HepG2 (cell line): ENCODE results near the gene NR1H3. TPM values are rescaled to one million over a fixed set of nuclear protein-coding genes. Genes with fewer than 3 reads are reported as not detected.

Source experiments
- RXRB ChIP-seq: IDR thresholded peaks from 2 replicates; pipeline ENCODE4 v1.6.1; 2016; ENCODE audit warnings: borderline replicate concordance, missing genetic modification reagents, missing compliant biosample characterization
- TARDBP ChIP-seq: sonication (generic); formaldehyde crosslinking; IDR thresholded peaks from 2 replicates; pipeline ENCODE4 v1.8.0; 2022; ENCODE audit warnings: mild to moderate bottlenecking, missing genetic modification reagents
- TCF7 ChIP-seq: sonication (generic); IDR thresholded peaks from 2 replicates; pipeline ENCODE4 v1.6.1; 2016; ENCODE audit warnings: antibody characterized with exemption, low read depth
- ZFP36L2 ChIP-seq: sonication (generic); formaldehyde crosslinking; IDR thresholded peaks from 2 replicates; pipeline ENCODE4 v1.4.0; 2020; ENCODE audit warnings: missing genetic modification reagents
- polyA plus RNA-seq, 8 experiments: library from polyadenylated mRNA; depleted of rRNA in 3 of 8; stranded (reverse) in 7 of 8; unstranded in 1 of 8; fragments of >200 nt; fragmentation: Illumina TruSeq in 4 of 8; extraction: Trizol in 4 of 8; gene quantifications; 2 replicates each; pipeline versions ENCODE4 v1.2.1 to v1.2.3, GENCODE V29; 2011 to 2016; ENCODE audit warnings: low read depth in 4 of 8, missing spikeins in 1 of 8, mixed read lengths in 1 of 8; ENCODE audit not compliant: insufficient read depth in 1 of 8
- total RNA-seq, 5 experiments: library from RNA; depleted of rRNA; stranded (reverse); fragments of >200 nt; fragmentation: Illumina TruSeq; extraction: Trizol; gene quantifications; 2 replicates each; pipeline ENCODE4 v1.2.3, GENCODE V29; 2016; ENCODE audit warnings: low read depth in 1 of 5
- TF ChIP-seq, protein P1 (sequence below): sonication (generic); formaldehyde crosslinking; IDR thresholded peaks from 2 replicates; pipeline ENCODE4; 2020; ENCODE audit warnings: missing genetic modification reagents, mild to moderate bottlenecking, borderline replicate concordance
- TF ChIP-seq, protein P2 (sequence below): sonication (generic); formaldehyde crosslinking; IDR thresholded peaks from 2 replicates; pipeline ENCODE4 v1.5.1; 2020; ENCODE audit warnings: mild to moderate bottlenecking, missing genetic modification reagents, moderate library complexity
- TF ChIP-seq, protein P3 (sequence below): sonication (generic); formaldehyde crosslinking; IDR thresholded peaks from 2 replicates; pipeline ENCODE4 v1.8.1; 2023; ENCODE audit warnings: mild to moderate bottlenecking, missing genetic modification reagents
- TF ChIP-seq, protein P4 (sequence below): IDR thresholded peaks from 2 replicates; pipeline ENCODE4 v1.4.0; 2020; ENCODE audit warnings: mild to moderate bottlenecking, missing genetic modification reagents
- TF ChIP-seq, protein P5 (sequence below): sonication (generic); formaldehyde crosslinking; IDR thresholded peaks from 2 replicates; pipeline ENCODE4 v1.5.0; 2020; ENCODE audit warnings: missing genetic modification reagents, mild to moderate bottlenecking, borderline replicate concordance
- TF ChIP-seq, protein P6 (sequence below): sonication (generic); formaldehyde crosslinking; IDR thresholded peaks from 2 replicates; pipeline ENCODE4 v1.4.0; 2020; ENCODE audit warnings: missing genetic modification reagents, borderline replicate concordance

Gene NR1H3
- total and polyA plus RNA-seq, 2 of the 13 experiments (the other 11 are each of a cell fraction or from before 2014, with no cell fraction given): 41.8 to 102 TPM

DNA sequence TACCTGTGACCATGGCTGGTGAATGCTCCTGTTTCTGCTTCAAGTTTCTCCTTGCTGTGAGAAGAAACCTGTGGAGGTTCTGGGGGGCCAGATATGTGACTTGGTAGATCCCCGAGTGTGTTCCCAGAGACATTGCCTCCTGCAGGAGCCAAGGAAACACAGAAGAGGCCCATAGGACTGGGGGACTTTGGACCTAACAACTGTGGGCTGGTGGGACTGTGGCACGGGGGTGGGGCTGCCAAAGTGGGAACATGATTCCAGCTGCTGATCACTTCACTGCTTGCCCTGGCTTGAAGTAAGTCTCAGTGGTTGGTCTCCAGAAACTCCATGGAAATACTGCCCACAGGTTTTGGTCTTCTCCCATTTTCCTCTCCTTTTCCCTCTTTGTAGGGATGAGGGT lies 4.1 kb upstream of the NR1H3 start (continued):
- TF ChIP-seq, protein P1, sequence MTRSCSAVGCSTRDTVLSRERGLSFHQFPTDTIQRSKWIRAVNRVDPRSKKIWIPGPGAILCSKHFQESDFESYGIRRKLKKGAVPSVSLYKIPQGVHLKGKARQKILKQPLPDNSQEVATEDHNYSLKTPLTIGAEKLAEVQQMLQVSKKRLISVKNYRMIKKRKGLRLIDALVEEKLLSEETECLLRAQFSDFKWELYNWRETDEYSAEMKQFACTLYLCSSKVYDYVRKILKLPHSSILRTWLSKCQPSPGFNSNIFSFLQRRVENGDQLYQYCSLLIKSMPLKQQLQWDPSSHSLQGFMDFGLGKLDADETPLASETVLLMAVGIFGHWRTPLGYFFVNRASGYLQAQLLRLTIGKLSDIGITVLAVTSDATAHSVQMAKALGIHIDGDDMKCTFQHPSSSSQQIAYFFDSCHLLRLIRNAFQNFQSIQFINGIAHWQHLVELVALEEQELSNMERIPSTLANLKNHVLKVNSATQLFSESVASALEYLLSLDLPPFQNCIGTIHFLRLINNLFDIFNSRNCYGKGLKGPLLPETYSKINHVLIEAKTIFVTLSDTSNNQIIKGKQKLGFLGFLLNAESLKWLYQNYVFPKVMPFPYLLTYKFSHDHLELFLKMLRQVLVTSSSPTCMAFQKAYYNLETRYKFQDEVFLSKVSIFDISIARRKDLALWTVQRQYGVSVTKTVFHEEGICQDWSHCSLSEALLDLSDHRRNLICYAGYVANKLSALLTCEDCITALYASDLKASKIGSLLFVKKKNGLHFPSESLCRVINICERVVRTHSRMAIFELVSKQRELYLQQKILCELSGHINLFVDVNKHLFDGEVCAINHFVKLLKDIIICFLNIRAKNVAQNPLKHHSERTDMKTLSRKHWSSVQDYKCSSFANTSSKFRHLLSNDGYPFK: no peak
- TF ChIP-seq RXRB (CRISPR knock-in tag): peak; percentile 77
- TF ChIP-seq, protein P2, sequence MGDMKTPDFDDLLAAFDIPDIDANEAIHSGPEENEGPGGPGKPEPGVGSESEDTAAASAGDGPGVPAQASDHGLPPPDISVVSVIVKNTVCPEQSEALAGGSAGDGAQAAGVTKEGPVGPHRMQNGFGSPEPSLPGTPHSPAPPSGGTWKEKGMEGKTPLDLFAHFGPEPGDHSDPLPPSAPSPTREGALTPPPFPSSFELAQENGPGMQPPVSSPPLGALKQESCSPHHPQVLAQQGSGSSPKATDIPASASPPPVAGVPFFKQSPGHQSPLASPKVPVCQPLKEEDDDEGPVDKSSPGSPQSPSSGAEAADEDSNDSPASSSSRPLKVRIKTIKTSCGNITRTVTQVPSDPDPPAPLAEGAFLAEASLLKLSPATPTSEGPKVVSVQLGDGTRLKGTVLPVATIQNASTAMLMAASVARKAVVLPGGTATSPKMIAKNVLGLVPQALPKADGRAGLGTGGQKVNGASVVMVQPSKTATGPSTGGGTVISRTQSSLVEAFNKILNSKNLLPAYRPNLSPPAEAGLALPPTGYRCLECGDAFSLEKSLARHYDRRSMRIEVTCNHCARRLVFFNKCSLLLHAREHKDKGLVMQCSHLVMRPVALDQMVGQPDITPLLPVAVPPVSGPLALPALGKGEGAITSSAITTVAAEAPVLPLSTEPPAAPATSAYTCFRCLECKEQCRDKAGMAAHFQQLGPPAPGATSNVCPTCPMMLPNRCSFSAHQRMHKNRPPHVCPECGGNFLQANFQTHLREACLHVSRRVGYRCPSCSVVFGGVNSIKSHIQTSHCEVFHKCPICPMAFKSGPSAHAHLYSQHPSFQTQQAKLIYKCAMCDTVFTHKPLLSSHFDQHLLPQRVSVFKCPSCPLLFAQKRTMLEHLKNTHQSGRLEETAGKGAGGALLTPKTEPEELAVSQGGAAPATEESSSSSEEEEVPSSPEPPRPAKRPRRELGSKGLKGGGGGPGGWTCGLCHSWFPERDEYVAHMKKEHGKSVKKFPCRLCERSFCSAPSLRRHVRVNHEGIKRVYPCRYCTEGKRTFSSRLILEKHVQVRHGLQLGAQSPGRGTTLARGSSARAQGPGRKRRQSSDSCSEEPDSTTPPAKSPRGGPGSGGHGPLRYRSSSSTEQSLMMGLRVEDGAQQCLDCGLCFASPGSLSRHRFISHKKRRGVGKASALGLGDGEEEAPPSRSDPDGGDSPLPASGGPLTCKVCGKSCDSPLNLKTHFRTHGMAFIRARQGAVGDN (CRISPR knock-in tag): peak; percentile 41
- TF ChIP-seq, protein P3, sequence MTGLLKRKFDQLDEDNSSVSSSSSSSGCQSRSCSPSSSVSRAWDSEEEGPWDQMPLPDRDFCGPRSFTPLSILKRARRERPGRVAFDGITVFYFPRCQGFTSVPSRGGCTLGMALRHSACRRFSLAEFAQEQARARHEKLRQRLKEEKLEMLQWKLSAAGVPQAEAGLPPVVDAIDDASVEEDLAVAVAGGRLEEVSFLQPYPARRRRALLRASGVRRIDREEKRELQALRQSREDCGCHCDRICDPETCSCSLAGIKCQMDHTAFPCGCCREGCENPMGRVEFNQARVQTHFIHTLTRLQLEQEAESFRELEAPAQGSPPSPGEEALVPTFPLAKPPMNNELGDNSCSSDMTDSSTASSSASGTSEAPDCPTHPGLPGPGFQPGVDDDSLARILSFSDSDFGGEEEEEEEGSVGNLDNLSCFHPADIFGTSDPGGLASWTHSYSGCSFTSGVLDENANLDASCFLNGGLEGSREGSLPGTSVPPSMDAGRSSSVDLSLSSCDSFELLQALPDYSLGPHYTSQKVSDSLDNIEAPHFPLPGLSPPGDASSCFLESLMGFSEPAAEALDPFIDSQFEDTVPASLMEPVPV: 0 out of 2 replicates have a peak, but pooled peaks have one; percentile 13
- TF ChIP-seq, protein P4, sequence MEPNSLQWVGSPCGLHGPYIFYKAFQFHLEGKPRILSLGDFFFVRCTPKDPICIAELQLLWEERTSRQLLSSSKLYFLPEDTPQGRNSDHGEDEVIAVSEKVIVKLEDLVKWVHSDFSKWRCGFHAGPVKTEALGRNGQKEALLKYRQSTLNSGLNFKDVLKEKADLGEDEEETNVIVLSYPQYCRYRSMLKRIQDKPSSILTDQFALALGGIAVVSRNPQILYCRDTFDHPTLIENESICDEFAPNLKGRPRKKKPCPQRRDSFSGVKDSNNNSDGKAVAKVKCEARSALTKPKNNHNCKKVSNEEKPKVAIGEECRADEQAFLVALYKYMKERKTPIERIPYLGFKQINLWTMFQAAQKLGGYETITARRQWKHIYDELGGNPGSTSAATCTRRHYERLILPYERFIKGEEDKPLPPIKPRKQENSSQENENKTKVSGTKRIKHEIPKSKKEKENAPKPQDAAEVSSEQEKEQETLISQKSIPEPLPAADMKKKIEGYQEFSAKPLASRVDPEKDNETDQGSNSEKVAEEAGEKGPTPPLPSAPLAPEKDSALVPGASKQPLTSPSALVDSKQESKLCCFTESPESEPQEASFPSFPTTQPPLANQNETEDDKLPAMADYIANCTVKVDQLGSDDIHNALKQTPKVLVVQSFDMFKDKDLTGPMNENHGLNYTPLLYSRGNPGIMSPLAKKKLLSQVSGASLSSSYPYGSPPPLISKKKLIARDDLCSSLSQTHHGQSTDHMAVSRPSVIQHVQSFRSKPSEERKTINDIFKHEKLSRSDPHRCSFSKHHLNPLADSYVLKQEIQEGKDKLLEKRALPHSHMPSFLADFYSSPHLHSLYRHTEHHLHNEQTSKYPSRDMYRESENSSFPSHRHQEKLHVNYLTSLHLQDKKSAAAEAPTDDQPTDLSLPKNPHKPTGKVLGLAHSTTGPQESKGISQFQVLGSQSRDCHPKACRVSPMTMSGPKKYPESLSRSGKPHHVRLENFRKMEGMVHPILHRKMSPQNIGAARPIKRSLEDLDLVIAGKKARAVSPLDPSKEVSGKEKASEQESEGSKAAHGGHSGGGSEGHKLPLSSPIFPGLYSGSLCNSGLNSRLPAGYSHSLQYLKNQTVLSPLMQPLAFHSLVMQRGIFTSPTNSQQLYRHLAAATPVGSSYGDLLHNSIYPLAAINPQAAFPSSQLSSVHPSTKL (CRISPR knock-in tag): peak; percentile 62
- TF ChIP-seq ZFP36L2 (CRISPR knock-in tag): no peak
- TF ChIP-seq, protein P5, sequence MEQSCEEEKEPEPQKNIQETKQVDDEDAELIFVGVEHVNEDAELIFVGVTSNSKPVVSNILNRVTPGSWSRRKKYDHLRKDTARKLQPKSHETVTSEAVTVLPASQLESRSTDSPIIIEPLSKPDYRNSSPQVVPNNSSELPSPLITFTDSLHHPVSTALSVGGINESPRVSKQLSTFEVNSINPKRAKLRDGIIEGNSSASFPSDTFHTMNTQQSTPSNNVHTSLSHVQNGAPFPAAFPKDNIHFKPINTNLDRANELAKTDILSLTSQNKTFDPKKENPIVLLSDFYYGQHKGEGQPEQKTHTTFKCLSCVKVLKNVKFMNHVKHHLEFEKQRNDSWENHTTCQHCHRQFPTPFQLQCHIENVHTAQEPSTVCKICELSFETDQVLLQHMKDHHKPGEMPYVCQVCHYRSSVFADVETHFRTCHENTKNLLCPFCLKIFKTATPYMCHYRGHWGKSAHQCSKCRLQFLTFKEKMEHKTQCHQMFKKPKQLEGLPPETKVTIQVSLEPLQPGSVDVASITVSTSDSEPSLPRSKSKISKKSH (CRISPR knock-in tag): no peak
- no peak for TF ChIP-seq TCF7
- TF ChIP-seq, protein P6, sequence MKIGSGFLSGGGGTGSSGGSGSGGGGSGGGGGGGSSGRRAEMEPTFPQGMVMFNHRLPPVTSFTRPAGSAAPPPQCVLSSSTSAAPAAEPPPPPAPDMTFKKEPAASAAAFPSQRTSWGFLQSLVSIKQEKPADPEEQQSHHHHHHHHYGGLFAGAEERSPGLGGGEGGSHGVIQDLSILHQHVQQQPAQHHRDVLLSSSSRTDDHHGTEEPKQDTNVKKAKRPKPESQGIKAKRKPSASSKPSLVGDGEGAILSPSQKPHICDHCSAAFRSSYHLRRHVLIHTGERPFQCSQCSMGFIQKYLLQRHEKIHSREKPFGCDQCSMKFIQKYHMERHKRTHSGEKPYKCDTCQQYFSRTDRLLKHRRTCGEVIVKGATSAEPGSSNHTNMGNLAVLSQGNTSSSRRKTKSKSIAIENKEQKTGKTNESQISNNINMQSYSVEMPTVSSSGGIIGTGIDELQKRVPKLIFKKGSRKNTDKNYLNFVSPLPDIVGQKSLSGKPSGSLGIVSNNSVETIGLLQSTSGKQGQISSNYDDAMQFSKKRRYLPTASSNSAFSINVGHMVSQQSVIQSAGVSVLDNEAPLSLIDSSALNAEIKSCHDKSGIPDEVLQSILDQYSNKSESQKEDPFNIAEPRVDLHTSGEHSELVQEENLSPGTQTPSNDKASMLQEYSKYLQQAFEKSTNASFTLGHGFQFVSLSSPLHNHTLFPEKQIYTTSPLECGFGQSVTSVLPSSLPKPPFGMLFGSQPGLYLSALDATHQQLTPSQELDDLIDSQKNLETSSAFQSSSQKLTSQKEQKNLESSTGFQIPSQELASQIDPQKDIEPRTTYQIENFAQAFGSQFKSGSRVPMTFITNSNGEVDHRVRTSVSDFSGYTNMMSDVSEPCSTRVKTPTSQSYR (CRISPR knock-in tag): peak; percentile 67; the same call in 1 of the 2 replicates
- no peak; the same call in 1 of the 2 replicates for TF ChIP-seq TARDBP (CRISPR knock-in tag)
